HFF-Myc (cell line): ENCODE results near the gene PTBP3.

Experiments used
- DNase-seq: peaks from one replicate; pipeline ENCODE4 v3.0.0-alpha.2; 2011; ENCODE audit warnings: low read depth; ENCODE audit errors: extremely low read depth
- H3K4me3 ChIP-seq: replicated peaks from 2 replicates; pipeline ENCODE4 v1.5.1; 2011; ENCODE audit warnings: low read depth, mild to moderate bottlenecking, control low read depth, low read length
- CTCF ChIP-seq: IDR thresholded peaks from 2 replicates; pipeline ENCODE4 v1.5.1; 2012; ENCODE audit warnings: mild to moderate bottlenecking, low read depth, low read length, control low read depth; ENCODE audit errors: missing control alignments

Gene PTBP3

GRCh38 chr9:112326194-112326593 lies 7.2 kb downstream of the PTBP3 start:
- DNase-seq = no peak
- H3K4me3 ChIP-seq = no peak overlapping the region
- TF ChIP-seq CTCF = no peak

- no peak overlapping the region for H3K4me3 ChIP-seq
- TF ChIP-seq CTCF = no peak
- no peak for DNase-seq
Measured at GRCh38 chr9:112325600-112325999, 7.8 kb downstream of the PTBP3 start.

GRCh38 chr9:112325127-112325526 lies 8.3 kb downstream of the PTBP3 start:
- no peak overlapping the region for H3K4me3 ChIP-seq
- DNase-seq = no peak
- TF ChIP-seq CTCF = no peak

GRCh38 chr9:112323378-112323854 lies 10.0 kb downstream of the PTBP3 start:
- DNase-seq = no peak
- no peak overlapping the region for H3K4me3 ChIP-seq
- no peak for TF ChIP-seq CTCF

- H3K4me3 ChIP-seq = no peak overlapping the region
- DNase-seq = no peak
- TF ChIP-seq CTCF = no peak
Measured at GRCh38 chr9:112322701-112323377, 10.6 kb downstream of the PTBP3 start.

GRCh38 chr9:112316258-112316943 lies 17.0 kb downstream of the PTBP3 start:
- DNase-seq = no peak
- TF ChIP-seq CTCF = no peak

More at GRCh38 chr9:112316258-112316943, 17.0 kb downstream of the PTBP3 start:
- H3K4me3 ChIP-seq = no peak overlapping the region
